Stimulated activated CD8-positive, alpha-beta memory T cell treated with anti-CD3 and anti-CD28 coated beads, Interleukin-12 subunit alpha, Interleukin-12 subunit beta, amount 100 ng/mL, for 4 hours (primary cell): ENCODE results near the gene CAMSAP1.

ENCODE experiments used
- DNase-seq: peaks from one replicate; pipeline ENCODE4 v3.0.0-alpha.2; 2020; ENCODE audit warnings: low read depth

CAMSAP1 gene

DNA sequence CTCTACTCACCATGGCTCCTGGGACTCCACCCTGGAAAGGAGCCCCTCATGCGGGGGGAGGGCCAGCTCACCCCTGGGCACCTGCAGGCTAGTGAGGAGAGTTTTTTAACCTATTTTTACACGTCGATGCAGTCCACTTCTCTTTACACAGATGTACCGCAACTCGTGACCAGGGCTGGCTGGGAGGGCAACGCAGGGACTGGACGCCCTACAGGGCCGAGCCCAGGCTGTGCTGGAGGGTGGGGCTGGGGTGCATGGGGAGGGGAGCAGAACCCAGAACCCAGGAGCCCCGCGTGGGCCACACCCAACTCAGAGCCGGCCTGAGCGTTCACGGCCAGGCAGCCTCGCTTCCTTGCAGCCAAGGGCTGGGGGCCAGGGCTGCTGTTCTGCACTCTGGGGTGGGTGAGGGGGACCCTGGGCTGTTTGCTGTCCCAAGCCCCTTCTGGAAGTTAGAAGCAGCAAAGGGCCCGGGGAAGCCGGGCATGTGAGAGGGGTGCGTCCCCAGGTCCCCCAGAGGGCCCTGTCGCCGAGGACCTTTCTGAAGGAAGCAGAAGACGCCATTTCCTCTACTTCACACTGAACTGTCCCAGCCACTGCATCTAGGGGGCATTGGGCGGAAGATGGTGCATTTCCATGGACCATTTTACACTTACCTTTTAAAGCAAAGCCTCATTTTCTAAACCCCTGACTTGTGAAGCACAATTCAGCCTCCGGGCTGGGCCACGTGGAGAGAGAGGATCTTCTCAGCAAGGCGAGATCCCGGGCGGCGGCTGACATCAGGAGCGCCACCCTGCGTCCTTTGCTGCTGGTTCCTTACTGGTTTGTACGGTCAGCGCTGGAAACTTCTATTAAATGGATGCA, 114.8 kb downstream of the CAMSAP1 start:
- DNase-seq, result no peak

DNA sequence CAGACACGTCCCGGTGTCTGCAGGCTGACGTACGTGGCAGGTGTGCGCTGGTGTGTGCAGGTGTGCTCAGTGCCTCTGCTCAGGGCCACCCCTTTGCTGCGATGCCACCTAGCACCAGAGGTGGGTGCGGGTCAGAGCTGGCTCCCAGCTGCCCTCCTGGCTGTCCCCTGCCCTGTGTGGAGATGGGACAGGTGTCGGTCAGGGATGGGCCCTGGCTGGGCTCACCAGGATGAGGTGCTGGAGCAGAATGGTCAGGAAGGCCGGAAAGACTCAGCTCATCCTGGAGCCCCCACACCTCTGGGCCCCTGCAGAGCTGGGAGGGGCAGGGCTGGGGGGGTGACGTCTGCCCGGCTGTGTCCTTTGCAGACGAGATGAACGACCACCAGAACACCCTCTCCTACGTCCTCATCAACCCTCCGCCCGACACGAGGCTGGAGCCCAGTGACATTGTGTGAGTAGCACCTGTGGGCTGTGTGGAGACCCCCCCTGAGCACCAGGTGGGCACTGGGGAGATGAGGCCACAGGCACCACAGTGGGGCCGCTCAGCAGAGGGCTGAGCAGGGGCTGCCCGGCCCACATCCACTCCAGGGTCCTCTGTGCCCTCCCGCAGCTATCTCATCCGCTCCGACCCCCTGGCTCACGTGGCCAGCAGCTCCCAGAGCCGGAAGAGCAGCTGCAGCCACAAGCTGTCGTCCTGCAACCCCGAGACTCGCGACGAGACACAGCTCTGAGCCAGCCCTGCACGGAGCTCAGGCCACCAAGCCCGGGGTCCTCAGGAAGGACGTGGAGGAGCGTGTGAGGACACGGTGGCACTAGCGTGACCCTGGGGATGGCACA, 115.7 kb downstream of the CAMSAP1 start:
- DNase-seq, result no peak

DNA sequence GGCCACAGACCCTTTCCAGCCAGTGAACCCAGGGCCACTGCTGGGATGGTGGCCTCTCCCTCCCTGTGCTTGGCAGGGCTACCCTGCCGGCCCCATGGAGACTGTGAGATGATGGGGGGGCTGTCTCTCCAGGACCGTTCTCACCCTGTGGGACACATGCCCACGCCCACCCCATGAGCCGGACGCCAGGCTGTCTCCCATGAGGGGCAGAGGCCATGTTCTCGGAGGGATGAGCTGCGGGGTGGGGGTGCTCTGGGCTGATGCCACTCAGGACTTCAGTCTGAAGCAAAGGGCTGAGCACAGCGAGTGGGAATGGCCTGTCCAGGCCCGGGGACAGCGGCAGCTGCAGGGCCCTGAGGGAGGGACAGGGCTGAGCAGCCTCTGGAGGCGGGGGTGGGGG, 116.5 kb downstream of the CAMSAP1 start:
- DNase-seq, result no peak

DNA sequence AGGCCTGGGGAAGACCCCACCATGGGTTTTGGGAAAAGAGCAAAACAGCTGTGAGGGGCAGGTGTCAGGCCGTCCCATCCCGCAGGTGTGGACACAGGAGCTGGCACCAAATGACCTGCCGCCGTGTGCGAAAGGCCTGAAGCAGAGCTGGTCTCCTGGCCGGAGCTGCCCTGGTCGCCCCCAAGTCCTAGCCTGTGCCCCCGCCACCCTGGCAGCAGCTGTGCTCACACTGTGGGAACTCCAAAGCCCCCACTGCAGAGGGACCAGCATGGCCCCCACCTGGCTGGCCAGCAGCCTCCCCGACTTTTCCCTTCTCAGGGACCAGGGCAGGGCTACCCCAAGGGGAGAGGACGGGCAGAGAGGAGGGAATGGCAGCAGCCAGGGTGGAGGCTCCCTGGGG, 117.0 kb downstream of the CAMSAP1 start:
- DNase-seq, result no peak

DNA sequence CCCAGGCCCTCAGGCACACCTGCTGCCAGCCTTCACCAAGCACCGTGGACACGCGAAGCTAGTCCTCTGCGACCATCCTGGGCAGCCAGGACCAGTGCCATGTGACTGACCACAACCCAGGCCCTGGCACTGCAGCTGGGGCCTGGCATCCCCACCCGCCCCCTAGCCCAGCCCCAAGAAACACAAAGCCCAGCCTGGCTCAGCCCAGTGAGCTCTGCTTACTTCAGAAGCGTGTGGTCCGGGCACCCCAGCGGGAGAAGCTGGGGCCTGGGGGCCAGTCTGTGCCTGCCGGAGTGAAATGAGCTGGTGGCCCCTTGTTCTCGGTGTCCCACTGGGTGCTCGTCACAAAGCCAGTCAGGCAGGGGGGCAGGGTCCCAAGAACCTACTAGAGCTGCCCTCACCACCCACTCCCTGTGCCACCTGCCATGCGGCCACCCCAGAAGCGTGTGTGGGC, 117.5 kb downstream of the CAMSAP1 start:
- DNase-seq, result no peak

DNA sequence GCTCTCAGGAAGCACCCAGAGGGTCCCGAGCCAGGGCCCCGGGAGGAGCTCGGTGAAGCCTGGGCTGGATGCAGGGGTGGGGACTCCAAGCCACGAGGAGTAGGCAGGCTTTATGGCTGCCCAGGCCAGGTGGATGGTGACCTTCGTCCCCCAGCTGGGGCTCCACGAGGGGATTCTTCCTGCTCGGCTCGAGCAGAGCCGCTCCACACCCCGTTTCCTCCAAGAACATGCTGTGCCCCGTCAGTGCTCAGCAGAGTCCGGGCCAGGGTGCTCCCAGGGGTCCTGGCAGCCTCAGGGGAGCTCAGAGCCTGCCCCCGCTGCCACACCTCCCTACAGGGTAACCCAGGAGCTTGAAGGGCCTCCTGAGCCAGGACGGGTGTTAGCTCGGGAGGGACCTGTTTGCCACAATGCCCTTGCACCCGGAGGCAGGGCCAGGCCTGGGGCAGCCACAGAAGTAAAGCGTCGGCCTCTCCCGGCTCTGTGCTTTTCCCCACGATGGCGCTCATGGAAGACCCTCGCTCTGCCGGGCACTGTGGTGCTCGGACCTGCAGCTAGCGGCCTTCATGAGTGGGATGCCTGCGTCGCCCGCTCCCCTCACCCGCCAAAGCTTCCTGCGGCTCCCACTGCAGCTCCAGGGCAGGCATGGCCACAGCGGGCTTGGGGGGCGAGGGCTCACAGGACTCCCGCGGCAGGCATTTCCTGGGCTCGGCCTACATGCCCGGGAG, 118.6 kb downstream of the CAMSAP1 start:
- no peak for DNase-seq

DNA sequence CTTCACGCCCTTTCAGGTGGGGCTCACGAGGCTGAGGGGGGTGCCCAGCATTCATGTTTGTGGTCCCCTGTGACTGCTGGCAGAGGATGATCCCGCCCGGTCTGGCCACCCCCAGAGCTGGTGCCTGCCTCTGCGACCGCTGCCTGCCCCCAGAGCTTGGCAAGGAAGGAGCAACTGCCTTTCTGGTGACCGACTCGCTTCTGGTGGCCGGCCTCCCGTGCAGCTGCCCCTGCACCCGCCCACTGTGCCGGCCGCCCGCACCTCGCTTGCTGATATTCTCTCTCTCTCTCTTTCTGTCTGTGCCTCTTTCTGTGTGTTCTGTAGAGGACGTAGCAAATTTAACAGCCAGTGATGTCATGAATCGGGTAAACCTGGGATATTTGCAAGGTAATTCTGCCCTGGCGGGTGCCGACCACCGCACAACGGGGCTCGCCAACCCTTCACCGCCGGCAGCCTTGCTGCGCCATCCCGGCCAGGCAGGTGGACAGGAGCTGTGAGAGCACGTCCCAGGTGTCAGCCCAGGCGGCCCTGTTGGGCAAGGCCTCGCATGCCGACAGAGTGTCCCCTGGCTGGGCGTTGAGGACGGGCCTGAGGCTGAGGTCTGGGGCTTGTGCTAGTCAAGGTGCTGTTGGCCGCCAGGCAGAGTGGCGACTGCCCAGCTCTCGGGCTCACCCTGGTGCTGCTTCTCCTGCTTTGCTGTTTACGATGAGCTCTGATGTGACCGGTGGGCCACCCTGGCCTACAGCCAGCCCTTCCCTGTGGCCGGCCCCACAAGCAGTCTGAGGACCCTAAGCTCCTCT, 119.4 kb downstream of the CAMSAP1 start:
- no peak for DNase-seq

DNA sequence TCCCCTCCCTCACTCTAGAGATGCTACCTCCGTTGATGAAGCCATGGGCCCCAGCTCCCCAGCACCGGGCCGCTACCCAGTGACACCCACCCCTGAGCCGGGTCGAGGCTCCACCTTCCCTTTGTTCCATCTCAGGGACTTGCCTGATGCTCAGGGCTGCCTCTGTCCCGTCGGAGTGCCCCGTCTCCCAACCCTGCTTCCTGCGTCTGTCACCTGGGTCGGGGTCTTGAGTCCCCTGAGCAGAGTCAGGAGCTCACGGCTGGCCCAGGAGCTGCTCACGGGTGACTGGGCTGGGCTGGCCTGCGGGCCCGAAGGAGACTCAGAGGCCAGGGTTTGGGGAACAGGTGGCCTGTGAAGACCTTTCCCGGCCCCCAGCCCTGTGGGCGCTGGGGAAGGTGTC, 120.0 kb downstream of the CAMSAP1 start:
- DNase-seq, result no peak

DNA sequence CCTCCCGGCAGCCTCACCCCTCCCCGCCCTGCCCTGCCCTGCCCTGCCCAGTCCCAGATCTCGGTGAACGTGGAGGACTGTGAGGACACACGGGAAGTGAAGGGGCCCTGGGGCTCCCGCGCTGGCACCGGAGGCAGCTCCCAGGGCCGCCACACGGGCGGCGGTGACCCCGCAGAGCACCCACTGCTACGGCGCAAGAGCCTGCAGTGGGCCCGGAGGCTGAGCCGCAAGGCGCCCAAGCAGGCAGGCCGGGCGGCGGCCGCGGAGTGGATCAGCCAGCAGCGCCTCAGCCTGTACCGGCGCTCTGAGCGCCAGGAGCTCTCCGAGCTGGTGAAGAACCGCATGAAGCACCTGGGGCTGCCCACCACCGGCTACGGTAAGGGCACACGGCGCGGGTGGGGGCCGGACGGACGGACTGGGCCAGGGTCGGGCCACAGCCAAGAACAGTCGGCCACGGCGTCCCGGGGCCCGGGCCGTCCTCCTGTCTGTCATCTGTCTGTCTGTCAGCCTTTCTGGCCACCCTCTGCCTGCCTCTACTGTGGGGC, 121.1 kb downstream of the CAMSAP1 start:
- no peak for DNase-seq

DNA sequence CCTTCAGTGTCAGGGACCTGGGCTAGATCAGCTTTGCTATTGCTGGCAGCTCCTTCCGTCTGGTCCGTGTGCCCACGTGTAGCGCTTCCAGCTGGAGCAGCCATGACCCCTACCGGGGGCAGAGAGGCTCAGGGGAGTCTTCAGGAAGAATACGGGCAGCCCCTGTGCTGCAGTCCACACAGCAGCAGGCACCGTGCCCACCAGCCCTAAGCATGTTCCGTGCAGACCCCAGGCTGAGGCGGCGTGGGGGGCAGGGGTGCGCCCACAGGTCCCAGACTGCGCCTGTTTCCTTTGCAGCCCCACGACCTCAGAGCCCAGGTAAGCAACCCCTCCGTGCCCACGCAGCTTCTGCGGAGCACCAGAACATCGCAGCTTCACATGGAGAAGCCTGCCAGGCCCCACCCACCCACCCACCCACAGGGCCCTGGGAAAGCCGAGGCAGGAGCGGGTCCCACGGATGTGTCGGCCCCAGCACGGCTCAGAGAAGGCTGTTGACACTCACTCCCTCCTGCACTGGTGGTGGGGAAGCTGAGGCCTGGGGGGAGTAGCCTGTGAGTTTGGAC, 122.3 kb downstream of the CAMSAP1 start:
- no peak for DNase-seq

DNA sequence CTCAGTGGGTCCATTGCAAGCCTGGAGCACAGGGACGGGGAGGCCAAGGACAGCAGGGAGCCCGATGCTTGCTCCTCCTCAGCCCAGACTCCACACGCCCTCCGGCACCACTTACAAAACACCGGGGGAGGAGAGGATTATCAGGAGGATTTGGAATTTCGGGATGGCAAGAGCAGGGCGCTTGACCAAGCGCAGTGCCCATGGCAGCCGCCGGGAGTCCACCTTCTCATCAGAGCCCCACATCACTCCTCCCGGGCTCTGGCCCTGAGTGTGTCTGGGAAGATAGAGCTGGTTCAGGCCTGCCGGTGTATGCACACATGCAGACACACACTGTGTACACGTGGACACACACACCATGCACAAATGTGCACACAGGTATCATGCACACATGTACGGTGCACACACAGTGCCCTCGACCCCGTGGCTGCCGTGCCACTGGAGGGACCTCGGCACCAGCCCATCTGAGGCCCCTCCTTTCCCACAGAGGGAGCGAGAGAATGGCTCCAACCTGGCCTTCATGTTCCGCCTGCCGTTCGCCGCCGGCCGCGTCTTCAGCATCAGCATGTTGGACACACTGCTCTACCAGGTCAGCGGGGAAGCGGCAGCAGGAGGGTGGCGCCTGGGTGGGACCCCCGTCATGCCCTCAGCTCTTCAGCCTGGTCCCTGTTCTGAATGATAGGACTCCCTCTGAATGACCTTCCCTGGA, 123.7 kb downstream of the CAMSAP1 start:
- DNase-seq, result no peak

DNA sequence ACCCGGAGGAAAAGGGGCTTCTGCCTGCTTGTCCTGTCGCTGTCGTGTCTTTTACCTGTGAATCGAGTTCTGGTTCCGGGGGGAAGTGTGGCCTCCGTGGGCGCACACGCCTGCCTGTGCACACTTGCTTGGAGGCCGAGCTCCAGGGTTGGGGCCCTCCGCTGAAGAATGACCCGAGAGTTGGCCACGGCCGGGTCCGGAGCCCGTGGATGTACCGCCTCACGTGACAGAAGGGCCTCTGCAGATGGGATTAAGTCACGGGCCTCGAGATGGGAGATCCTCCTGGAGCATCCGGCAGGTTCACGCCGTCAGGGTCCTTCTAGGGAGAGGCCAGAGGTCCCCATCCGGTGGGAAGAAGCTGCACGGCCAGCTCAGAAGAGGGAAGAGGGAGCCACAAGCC, 124.4 kb downstream of the CAMSAP1 start:
- DNase-seq, result no peak

DNA sequence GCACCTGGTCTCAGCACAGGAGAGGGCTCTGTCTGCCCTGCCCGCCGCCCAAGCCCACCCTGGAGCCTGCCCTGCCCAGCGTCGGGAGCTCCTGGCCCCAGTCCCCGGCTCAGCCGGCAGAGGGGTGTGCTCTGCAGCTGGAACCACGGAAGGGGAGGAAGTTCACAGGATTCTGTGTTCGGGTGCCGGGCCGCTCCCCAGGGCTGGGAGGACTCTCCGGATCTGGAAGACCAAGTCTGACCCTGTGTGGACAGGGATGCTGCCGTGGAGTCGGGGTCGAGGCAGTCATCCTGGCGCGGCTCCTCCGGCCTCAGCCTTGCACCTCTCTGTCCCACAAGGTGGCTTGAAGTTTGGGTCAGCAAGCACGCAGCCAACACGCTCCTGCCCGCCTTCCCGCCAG, 126.7 kb downstream of the CAMSAP1 start:
- DNase-seq, result no peak

DNA sequence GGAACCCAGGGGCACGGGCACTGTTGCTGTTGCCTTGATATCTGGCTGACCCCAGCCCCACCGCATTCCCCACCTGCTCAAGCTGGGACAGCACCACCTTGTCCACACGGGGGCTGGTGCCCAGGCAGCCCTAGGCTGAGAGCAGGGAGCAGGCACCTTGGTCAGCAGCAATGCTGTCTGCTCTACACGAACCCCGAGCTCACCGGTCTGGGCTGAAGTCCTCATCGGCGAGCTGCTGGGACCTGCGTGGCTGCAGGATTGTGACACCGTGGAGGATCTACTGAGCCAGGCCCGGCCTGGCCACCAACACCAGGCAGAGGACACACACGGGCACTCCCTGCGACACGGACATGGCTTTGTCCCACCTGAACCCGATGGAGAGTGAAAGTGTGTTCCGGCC, 127.3 kb downstream of the CAMSAP1 start:
- no peak for DNase-seq

DNA sequence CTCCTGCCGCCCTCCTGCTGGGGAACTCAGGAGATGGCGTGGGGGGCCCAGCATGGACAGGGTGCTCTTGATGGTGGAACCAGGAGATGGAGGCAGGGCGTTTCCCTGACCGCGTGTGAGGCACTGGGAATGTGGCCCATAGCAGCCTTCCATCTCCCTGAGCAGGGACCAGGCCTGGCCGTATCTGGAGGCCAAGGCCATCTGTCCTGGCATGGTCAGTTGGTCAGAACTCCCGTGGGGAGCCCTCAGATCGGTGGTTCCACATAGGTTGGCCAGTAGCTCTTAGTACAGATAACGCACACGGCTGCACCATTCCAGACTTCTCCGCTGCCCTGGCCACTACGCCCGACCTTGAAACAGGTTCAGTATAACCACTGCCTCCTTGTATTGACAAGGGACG, 127.8 kb downstream of the CAMSAP1 start:
- no peak for DNase-seq

DNA sequence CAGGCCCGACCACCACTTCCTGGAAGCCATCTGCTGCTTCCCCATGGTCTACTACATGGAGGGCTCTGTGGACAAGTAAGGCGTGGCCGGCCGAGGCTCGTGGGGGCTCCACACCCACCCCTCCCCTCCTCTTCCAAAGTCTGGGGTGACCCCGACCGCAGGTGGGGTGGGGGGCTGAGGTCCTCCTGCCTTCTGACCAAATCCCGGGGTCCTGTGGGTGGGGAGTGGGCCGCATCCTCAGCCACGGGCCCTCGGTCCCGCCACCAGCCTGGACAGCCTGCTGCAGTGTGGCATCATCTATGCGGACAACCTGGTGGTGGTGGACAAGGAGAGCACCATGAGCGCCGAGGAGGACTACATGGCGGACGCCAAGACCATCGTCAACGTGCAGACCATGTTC, 128.9 kb downstream of the CAMSAP1 start:
- DNase-seq, result no peak

DNA sequence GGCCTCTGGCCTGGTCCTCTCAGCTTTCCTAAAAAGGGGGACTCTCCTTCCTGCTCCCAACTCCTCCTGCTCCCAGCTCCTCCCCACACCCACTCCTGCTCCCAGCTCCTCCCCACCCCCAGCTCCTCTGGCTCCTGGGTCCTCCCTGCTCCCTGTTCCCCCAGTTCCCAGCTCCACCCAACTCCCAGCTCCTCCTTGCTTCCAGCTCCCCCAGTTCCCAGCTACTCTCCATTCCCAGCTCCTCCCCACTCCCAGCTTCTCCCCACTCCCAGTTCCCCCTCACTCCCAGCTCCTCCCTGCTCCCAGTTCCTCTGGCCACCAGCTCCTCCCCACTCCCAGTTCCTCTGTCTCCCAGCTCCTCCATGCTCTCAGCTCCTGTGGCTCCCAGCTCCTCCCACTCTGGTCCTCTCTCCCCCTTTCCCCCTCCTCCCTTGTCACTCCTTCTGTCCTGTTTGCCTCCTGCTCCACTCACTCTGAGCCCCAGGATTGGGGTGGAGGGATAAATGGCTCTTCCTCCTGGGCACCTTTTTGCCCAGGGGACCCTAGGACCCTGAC, 129.6 kb downstream of the CAMSAP1 start:
- DNase-seq, result no peak

DNA sequence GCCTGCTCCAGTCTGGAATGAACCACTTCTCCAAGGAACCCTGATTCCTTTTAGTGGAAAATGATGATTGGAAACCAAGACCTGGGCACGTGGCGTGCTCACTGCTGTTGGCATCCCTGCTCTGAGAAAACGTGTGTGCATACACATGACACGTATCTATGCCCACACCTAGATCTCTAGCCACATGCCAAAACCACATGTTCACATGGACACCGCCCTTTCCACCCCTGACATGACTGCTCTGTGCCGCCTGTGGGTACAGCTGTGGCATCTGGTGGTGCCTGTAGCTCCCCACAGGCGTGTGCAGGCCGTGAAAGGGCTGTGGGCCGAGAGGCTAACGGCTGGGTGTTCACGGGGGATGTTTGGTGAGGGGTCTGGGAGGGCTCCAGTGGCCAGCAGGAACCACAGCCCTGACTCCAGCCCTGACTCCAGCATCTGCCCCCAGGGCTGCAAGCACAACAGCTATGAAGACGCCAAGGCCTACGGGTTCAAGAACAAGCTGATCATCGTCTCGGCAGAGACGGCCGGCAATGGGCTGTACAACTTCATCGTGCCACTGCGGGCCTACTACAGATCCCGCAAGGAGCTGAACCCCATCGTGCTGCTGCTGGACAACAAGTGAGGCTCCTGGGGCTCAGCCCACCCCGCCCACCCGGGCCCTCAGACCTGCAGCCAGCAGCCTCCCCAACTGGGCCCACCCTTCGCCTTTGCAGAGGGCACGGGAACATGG, 130.3 kb downstream of the CAMSAP1 start:
- DNase-seq, result no peak

DNA sequence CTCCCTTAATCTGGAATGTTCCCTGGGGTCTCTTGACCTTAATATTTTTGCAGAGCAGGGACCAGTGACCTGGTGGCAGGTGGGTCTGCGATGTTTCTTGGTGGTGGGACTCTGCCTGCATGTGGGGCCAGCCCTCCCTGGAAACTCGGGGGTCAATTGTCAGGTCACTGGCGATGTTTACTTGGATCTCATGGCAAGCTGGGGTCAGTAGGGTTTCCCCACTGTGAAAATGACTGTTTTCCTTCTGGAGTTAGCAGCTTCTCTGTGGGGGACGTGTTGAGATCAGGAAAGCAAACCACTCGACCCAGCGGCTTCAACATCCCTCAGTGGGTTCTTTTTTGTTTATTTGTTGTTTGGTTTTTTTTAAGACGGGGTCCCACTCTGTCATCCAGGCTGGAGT, 131.4 kb downstream of the CAMSAP1 start:
- no peak for DNase-seq
